Liver (tissue), 9 donors: Measurements from ENCODE around the gene WHRN. TPM values are rescaled to one million over a fixed set of nuclear protein-coding genes. Genes with fewer than 3 reads are reported as not detected.

Experiments
- DNase-seq: peaks from one replicate; pipeline ENCODE4 v3.0.0-alpha.2; 2017; ENCODE audit warnings: low spot score
- H3K27ac ChIP-seq, 2 donors: one replicate each; pipeline ENCODE4 v1.7.0; 2013; ENCODE audit warnings: inconsistent platforms in 2 of 2, low read length in 2 of 2, control low read depth in 1 of 2, low read depth in 1 of 2, mild to moderate bottlenecking in 1 of 2
- H3K27me3 ChIP-seq, 4 donors: one replicate each; pipeline versions ENCODE4 v1.6.1 to v1.7.0; 2013; ENCODE audit warnings: low read length in 3 of 4, inconsistent platforms in 1 of 4, mild to moderate bottlenecking in 1 of 4, moderate library complexity in 1 of 4; ENCODE audit not compliant: control insufficient read depth in 4 of 4, insufficient read depth in 4 of 4
- H3K36me3 ChIP-seq, 4 donors: one replicate each; pipeline versions ENCODE4 v1.6.1 to v1.7.0; 2013; ENCODE audit warnings: low read length in 3 of 4, mild to moderate bottlenecking in 3 of 4, low read depth in 1 of 4, moderate library complexity in 1 of 4; ENCODE audit not compliant: control insufficient read depth in 4 of 4, insufficient read depth in 3 of 4
- H3K4me1 ChIP-seq, 4 donors: one replicate each; pipeline versions ENCODE4 v1.6.1 to v1.7.0; 2013; ENCODE audit warnings: low read length in 3 of 4, mild to moderate bottlenecking in 3 of 4, moderate library complexity in 1 of 4; ENCODE audit not compliant: control insufficient read depth in 4 of 4, insufficient read depth in 4 of 4
- H3K4me3 ChIP-seq, 3 donors: one replicate each; pipeline versions ENCODE4 v1.6.1 to v1.7.0; 2013; ENCODE audit warnings: low read length in 3 of 3, control low read depth in 1 of 3, low read depth in 1 of 3, mild to moderate bottlenecking in 1 of 3
- H3K9ac ChIP-seq, 2 donors: one replicate each; pipeline ENCODE4 v1.7.0; 2013; ENCODE audit warnings: low read length in 2 of 2, mild to moderate bottlenecking in 2 of 2, moderate library complexity in 2 of 2, control low read depth in 1 of 2, low read depth in 1 of 2
- H3K9me3 ChIP-seq, 4 donors: one replicate each; pipeline versions ENCODE4 v1.6.1 to v1.7.0; 2013; ENCODE audit warnings: low read length in 3 of 4; ENCODE audit not compliant: control insufficient read depth in 4 of 4
- EGR1 ChIP-seq, 2 donors: IDR thresholded peaks; 2 replicates each; pipeline ENCODE4 v1.6.1; 2016 to 2018; ENCODE audit warnings: antibody characterized with exemption in 2 of 2, low read depth in 2 of 2
- FOXA1 ChIP-seq: IDR thresholded peaks from 2 replicates; pipeline ENCODE4 v1.6.1; 2016; ENCODE audit warnings: antibody characterized with exemption
- FOXA2 ChIP-seq: IDR thresholded peaks from 2 replicates; pipeline ENCODE4 v1.6.1; 2016; ENCODE audit warnings: antibody characterized with exemption
- GABPA ChIP-seq, 2 donors: IDR thresholded peaks in 1 of 2; conservative IDR thresholded peaks in 1 of 2; 2 replicates each; pipeline ENCODE4 v1.6.1; 2016; ENCODE audit warnings: antibody characterized with exemption in 2 of 2, mild to moderate bottlenecking in 1 of 2, moderate library complexity in 1 of 2
- HNF4A ChIP-seq, 2 donors: conservative IDR thresholded peaks; 2 replicates each; pipeline ENCODE4 v1.6.1; 2016; ENCODE audit warnings: antibody characterized with exemption in 2 of 2, mild to moderate bottlenecking in 2 of 2
- HNF4G ChIP-seq: IDR thresholded peaks from 2 replicates; pipeline ENCODE4 v1.6.1; 2016; ENCODE audit warnings: antibody characterized with exemption
- JUND ChIP-seq, 2 donors: IDR thresholded peaks; 2 replicates each; pipeline ENCODE4 v1.6.1; 2016; ENCODE audit warnings: antibody characterized with exemption in 2 of 2
- NR2F2 ChIP-seq: IDR thresholded peaks from 2 replicates; pipeline ENCODE4 v1.6.1; 2016; ENCODE audit warnings: antibody characterized with exemption
- RAD21 ChIP-seq, 2 donors: IDR thresholded peaks; 2 replicates each; pipeline ENCODE4 v1.6.1; 2016; ENCODE audit warnings: antibody characterized with exemption in 2 of 2, mild to moderate bottlenecking in 2 of 2
- RXRA ChIP-seq, 2 donors: IDR thresholded peaks; 2 replicates each; pipeline ENCODE4 v1.6.1; 2017 to 2018; ENCODE audit warnings: antibody characterized with exemption in 2 of 2, mild to moderate bottlenecking in 1 of 2
- SP1 ChIP-seq: IDR thresholded peaks from 2 replicates; pipeline ENCODE4 v1.6.1; 2018; ENCODE audit warnings: antibody characterized with exemption, mild to moderate bottlenecking
- TAF1 ChIP-seq: conservative IDR thresholded peaks from 2 replicates; pipeline ENCODE4 v1.6.1; 2016; ENCODE audit warnings: antibody characterized with exemption, mild to moderate bottlenecking
- YY1 ChIP-seq: IDR thresholded peaks from 2 replicates; pipeline ENCODE4 v1.6.1; 2016; ENCODE audit warnings: antibody characterized with exemption, mild to moderate bottlenecking
- WGBS: extraction: QIAGEN DNeasy Blood & Tissue Kit; methylation state at CpG from one replicate; pipeline ENCODE4 v1.1.7; 2013; 5-methylcytosine and 5-hydroxymethylcytosine counted together
- polyA plus RNA-seq, 2 donors: library from polyadenylated mRNA; stranded (reverse) in 1 of 2; unstranded in 1 of 2; fragments of 200-250 nt in 1 of 2; fragments of >200 nt in 1 of 2; fragmentation: Nextera tagmentation in 1 of 2; extraction: Ambion mirVana in 1 of 2; gene quantifications; one replicate each; pipeline versions ENCODE4 v1.2.1 to v1.2.3, GENCODE V29; 2013 to 2015
- total RNA-seq, 2 donors: library from RNA; depleted of rRNA; stranded (reverse); fragments of >200 nt; gene quantifications; one replicate each; pipeline ENCODE4 v1.2.3, GENCODE V29; 2014
- TF ChIP-seq, protein P1 (sequence below): IDR thresholded peaks from 2 replicates; pipeline ENCODE4 v1.6.1; 2016; ENCODE audit warnings: antibody characterized with exemption
- TF ChIP-seq, protein P2 (sequence below): IDR thresholded peaks from 2 replicates; pipeline ENCODE4 v1.6.1; 2016; ENCODE audit warnings: antibody characterized with exemption
- TF ChIP-seq, protein P3 (sequence below): IDR thresholded peaks from 2 replicates; pipeline ENCODE4 v1.6.1; 2016; ENCODE audit warnings: antibody characterized with exemption
- TF ChIP-seq, protein P4 (sequence below): IDR thresholded peaks from 2 replicates; pipeline ENCODE4 v1.6.1; 2016; ENCODE audit warnings: antibody characterized with exemption, mild to moderate bottlenecking
- TF ChIP-seq, protein P5 (sequence below): fragments of 150-350 bp; IDR thresholded peaks from 2 replicates; pipeline ENCODE4 v1.5.1; 2017; ENCODE audit warnings: improper control_type of control experiment, low read depth, low read length; ENCODE audit not compliant: missing input control
- donor health status: healthy.
- donor health status: healthy.
- donor health status: healthy.
- donor health status: healthy.
- donor health status: healthy.

Gene WHRN
- total and polyA plus RNA-seq, 4 donors = 0.42 to 1.9 (median 0.88) TPM

DNA sequence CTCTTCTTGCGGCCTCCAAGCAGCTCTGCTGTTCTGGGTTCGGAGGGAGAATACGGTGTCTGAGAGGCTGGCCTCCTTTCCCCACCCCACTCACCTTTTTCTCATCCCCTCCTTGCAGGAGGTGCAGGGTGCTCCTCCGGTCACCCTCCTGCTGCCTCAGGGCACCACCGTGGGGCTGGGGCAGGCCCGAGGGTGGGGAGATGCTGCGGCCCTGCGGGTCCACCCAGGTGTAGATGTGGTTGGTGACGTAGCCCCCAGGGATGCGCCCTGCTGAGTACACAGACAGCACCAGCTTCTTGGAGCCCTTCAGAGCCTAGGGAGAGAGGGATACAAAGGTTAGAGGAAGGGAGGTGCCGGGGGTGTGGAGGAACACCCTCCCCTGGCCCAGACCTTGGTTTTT lies 26.8 kb downstream of the WHRN start:
- H3K9me3 ChIP-seq = no peaks in the 10 kb centered on the region
- no peak overlapping the region for H3K9ac ChIP-seq
- H3K4me1 ChIP-seq = no peaks in the 10 kb centered on the region
- TF ChIP-seq RAD21 (IDR thresholded peaks at IDR 0.05) = no peak
- TF ChIP-seq RXRA (IDR thresholded peaks at IDR 0.05) = no peak
- TF ChIP-seq FOXA2 = no peak
- no peak for TF ChIP-seq HNF4G
- TF ChIP-seq, protein P1, sequence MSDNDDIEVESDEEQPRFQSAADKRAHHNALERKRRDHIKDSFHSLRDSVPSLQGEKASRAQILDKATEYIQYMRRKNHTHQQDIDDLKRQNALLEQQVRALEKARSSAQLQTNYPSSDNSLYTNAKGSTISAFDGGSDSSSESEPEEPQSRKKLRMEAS = no peak
- TF ChIP-seq FOXA1 = no peak
- TF ChIP-seq NR2F2 = no peak
- TF ChIP-seq, protein P2, sequence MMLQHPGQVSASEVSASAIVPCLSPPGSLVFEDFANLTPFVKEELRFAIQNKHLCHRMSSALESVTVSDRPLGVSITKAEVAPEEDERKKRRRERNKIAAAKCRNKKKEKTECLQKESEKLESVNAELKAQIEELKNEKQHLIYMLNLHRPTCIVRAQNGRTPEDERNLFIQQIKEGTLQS = no peak
- TF ChIP-seq, protein P3, sequence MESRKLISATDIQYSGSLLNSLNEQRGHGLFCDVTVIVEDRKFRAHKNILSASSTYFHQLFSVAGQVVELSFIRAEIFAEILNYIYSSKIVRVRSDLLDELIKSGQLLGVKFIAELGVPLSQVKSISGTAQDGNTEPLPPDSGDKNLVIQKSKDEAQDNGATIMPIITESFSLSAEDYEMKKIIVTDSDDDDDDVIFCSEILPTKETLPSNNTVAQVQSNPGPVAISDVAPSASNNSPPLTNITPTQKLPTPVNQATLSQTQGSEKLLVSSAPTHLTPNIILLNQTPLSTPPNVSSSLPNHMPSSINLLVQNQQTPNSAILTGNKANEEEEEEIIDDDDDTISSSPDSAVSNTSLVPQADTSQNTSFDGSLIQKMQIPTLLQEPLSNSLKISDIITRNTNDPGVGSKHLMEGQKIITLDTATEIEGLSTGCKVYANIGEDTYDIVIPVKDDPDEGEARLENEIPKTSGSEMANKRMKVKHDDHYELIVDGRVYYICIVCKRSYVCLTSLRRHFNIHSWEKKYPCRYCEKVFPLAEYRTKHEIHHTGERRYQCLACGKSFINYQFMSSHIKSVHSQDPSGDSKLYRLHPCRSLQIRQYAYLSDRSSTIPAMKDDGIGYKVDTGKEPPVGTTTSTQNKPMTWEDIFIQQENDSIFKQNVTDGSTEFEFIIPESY = no peak
- TF ChIP-seq JUND (IDR thresholded peaks at IDR 0.05) = no peak
- TF ChIP-seq, protein P4, sequence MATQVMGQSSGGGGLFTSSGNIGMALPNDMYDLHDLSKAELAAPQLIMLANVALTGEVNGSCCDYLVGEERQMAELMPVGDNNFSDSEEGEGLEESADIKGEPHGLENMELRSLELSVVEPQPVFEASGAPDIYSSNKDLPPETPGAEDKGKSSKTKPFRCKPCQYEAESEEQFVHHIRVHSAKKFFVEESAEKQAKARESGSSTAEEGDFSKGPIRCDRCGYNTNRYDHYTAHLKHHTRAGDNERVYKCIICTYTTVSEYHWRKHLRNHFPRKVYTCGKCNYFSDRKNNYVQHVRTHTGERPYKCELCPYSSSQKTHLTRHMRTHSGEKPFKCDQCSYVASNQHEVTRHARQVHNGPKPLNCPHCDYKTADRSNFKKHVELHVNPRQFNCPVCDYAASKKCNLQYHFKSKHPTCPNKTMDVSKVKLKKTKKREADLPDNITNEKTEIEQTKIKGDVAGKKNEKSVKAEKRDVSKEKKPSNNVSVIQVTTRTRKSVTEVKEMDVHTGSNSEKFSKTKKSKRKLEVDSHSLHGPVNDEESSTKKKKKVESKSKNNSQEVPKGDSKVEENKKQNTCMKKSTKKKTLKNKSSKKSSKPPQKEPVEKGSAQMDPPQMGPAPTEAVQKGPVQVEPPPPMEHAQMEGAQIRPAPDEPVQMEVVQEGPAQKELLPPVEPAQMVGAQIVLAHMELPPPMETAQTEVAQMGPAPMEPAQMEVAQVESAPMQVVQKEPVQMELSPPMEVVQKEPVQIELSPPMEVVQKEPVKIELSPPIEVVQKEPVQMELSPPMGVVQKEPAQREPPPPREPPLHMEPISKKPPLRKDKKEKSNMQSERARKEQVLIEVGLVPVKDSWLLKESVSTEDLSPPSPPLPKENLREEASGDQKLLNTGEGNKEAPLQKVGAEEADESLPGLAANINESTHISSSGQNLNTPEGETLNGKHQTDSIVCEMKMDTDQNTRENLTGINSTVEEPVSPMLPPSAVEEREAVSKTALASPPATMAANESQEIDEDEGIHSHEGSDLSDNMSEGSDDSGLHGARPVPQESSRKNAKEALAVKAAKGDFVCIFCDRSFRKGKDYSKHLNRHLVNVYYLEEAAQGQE = no peak
- TF ChIP-seq SP1 = no peak
- TF ChIP-seq, protein P5, sequence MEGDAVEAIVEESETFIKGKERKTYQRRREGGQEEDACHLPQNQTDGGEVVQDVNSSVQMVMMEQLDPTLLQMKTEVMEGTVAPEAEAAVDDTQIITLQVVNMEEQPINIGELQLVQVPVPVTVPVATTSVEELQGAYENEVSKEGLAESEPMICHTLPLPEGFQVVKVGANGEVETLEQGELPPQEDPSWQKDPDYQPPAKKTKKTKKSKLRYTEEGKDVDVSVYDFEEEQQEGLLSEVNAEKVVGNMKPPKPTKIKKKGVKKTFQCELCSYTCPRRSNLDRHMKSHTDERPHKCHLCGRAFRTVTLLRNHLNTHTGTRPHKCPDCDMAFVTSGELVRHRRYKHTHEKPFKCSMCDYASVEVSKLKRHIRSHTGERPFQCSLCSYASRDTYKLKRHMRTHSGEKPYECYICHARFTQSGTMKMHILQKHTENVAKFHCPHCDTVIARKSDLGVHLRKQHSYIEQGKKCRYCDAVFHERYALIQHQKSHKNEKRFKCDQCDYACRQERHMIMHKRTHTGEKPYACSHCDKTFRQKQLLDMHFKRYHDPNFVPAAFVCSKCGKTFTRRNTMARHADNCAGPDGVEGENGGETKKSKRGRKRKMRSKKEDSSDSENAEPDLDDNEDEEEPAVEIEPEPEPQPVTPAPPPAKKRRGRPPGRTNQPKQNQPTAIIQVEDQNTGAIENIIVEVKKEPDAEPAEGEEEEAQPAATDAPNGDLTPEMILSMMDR = no peak
- no peak for TF ChIP-seq TAF1
- no peak for TF ChIP-seq YY1
- TF ChIP-seq EGR1 (IDR thresholded peaks at IDR 0.05; ENCODE audit: low read depth in 2 of 2) = no peak
- no peak for TF ChIP-seq HNF4A (conservative IDR thresholded peaks at IDR 0.05)
- TF ChIP-seq GABPA (IDR thresholded peaks at IDR 0.05 in 1 of 2, conservative IDR thresholded peaks at IDR 0.05 in 1 of 2) = no peak
- H3K27me3 ChIP-seq = no peaks in the 10 kb centered on the region
- no peak overlapping the region for H3K27ac ChIP-seq
- 96% methylated on average over 11 of the region's 11 CpGs for WGBS
- H3K36me3 ChIP-seq = no peaks in the 10 kb centered on the region
- H3K4me3 ChIP-seq = no peak overlapping the region
- no peak for DNase-seq
